ENCODE data around the gene SPPL2C. TPM values are rescaled to one million over a fixed set of nuclear protein-coding genes. Genes with fewer than 3 reads are reported as not detected.
A peak's percentile ranks its signal among the peaks of the same experiment; 100 is the strongest.

The SPPL2C gene
- total and polyA plus RNA-seq, 2 of the 13 experiments (the other 11 are each of a cell fraction or from before 2014, with no cell fraction given): not detected

DNA sequence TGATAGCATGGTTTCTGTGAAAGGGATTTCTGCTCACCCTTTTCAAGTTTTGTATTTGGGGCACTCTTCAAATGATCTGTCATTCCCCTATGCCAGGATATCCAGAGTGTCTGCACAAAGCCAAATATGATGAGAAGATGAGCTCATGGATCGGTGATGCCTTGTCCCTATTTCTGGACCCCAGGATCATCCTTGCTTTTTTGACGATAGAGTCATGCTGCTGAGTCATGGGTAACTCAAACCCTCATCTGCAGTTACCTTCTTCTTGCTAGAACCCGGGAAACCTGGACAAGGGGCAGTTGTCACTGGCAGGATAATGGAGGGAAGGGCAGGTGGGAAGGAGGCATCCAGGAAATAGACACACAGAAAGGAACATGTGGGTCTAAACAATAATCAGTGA lies 31.9 kb downstream of the SPPL2C start:
- Histone ChIP-seq H3K4me2 (ENCODE audit: low read depth, low read length) (no peak overlapping the region), H2AFZ (ENCODE audit: low read length) (no peak overlapping the region), H3K9ac (ENCODE audit: insufficient read depth, low read depth, low read length) (no peak overlapping the region), H3K36me3 (replicated peaks in 1 of 2; ENCODE audit: control insufficient read depth in 1 of 2, insufficient read depth in 2 of 2, low read length in 2 of 2) (no peaks in the 10 kb centered on the region), H3K27ac (ENCODE audit: extremely low read length, insufficient read depth, low read length) (no peak overlapping the region), H4K20me1 (ENCODE audit: insufficient read depth, low read length) (no peaks in the 10 kb centered on the region), H3K79me2 (ENCODE audit: insufficient read depth, low read length) (no peaks in the 10 kb centered on the region), H3K4me1 (ENCODE audit: insufficient read depth, low read length) (no peaks in the 10 kb centered on the region), H3K9me3 (ENCODE audit: low read length) (no peaks in the 10 kb centered on the region), H3K4me3 (replicated peaks in 1 of 3; ENCODE audit: insufficient read depth in 1 of 3, low read depth in 2 of 3, low read length in 3 of 3) (no peak overlapping the region), H3K27me3 (ENCODE audit: control insufficient read depth in 1 of 2, insufficient read depth in 2 of 2, low read length in 2 of 2) (peaks cover 0 to 56% of the 10 kb centered on the region in 2 experiments; a peak in 3 of 5 replicates)
- TF ChIP-seq CSRNP1 (CRISPR knock-in tag; IDR thresholded peaks at IDR 0.05) (no peak), HOXA3 (CRISPR knock-in tag; IDR thresholded peaks at IDR 0.05) (no peak), ZNF142 (CRISPR knock-in tag; IDR thresholded peaks at IDR 0.05) (no peak), MAFK (conservative IDR thresholded peaks at IDR 0.05 in 1 of 2, IDR thresholded peaks at IDR 0.05 in 1 of 2; ENCODE audit: low read length in 2 of 2) (0 out of 4 replicates have a peak, but pooled peaks of 1 of the 2 experiments have one; percentile 17), GTF2F1 (IDR thresholded peaks at IDR 0.05; ENCODE audit: low read length) (no peak), ZNF841 (CRISPR knock-in tag; IDR thresholded peaks at IDR 0.05; ENCODE audit: borderline replicate concordance) (no peak), NFE2L2 (IDR thresholded peaks at IDR 0.05; ENCODE audit: low read length) (peak; percentile 20; the same call in 1 of the 2 replicates), JUN (CRISPR knock-in tag; IDR thresholded peaks at IDR 0.05) (no peak), ZNF570 (CRISPR knock-in tag; IDR thresholded peaks at IDR 0.05; ENCODE audit: borderline replicate concordance) (no peak)
- in situ Hi-C loops (cut with HindIII; ENCODE audit: extremely low pct_ligation_motif_present, low pct_unique_long_range_greater_than_20kb) (loop anchor here (10.0 kb wide), 1 partner anchor 58 kb away; no protein-coding TSS in a partner anchor), intact Hi-C loops (cut with micrococcal nuclease; ENCODE audit: unreplicated experiment) (no loop called here)
- ATAC-seq (no peak), FAIRE-seq (no peak), DNase-seq (ENCODE audit: low spot score) (no peak)
- BruUV-seq (replicated peaks): no TSS peak
- 23% methylated on average over 3 of the region's 3 CpGs for WGBS (ENCODE audit: low lambda C conversion rate)
- ChIA-PET POLR2A (no interaction called here), CTCF (ENCODE audit: low intra/inter-chr PET ratio, low total read pairs) (no interaction called here)

Measured in HepG2 (cell line).